GM19468 (cell line): ENCODE measurements around the gene CDH13.

ENCODE experiments used
- ATAC-seq: cut with Tn5 transposase; IDR thresholded peaks from one replicate; pipeline ENCODE4 v1.9.1; 2021; ENCODE audit warnings: mild to moderate bottlenecking, moderate library complexity, moderate number of reproducible peaks; ENCODE audit not compliant: unreplicated experiment; ENCODE audit errors: extremely low read depth

CDH13 gene

GRCh38 chr16:83845263-83845662 is 1218.5 kb downstream of the CDH13 start:
- no peak for ATAC-seq

GRCh38 chr16:83847371-83848225 is 1220.8 kb downstream of the CDH13 start:
- no peak for ATAC-seq

DNA sequence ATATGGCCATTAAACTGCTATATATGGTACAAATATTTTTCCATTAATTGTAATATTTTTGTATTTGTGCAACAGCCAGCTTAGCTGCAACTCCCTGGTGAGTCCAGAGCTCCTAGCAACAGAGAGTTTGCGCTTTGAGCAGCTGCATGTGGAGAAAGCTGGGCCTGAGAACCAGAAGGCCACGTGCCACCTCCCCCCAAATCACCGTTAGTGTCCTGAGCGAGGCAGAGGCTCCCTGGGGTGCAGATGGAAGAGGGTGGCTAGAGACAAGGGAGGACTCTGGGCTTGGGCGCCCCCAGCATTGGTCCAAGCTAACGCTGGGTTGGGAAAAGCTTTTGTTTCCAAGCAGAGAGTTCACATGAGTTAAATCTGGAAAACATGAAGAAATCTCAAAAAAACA is 1222.7 kb downstream of the CDH13 start:
- ATAC-seq, result no peak
